Chondrocyte (in vitro differentiated cells): ENCODE results near the gene LYZL1. TPM values are rescaled to one million over a fixed set of nuclear protein-coding genes. Genes with fewer than 3 reads are reported as not detected.
"Not testable (repeated sequence)": the region's sequence is repeated elsewhere in the genome, so short reads cannot be mapped to it uniquely, and the experiment has no call there.

ENCODE experiments used
- DNase-seq: peaks from one replicate; pipeline ENCODE4 v3.0.0; 2021; ENCODE audit warnings: mixed read lengths, low spot score
- H3K27ac Mint-ChIP-seq: one replicate; pipeline ENCODE4 v1.8.0; 2021; ENCODE audit warnings: mild to moderate bottlenecking, moderate library complexity, mixed read lengths; ENCODE audit not compliant: unreplicated experiment
- H3K27me3 Mint-ChIP-seq: 2 replicates; pipeline ENCODE4 v1.8.0; 2021; ENCODE audit warnings: low read depth, mixed read lengths
- H3K36me3 Mint-ChIP-seq: 2 replicates; pipeline ENCODE4 v1.8.0; 2021; ENCODE audit warnings: low read depth, mixed read lengths
- H3K4me1 Mint-ChIP-seq: 2 replicates; pipeline ENCODE4 v1.8.0; 2021; ENCODE audit warnings: low read depth, mild to moderate bottlenecking, mixed read lengths
- H3K4me3 Mint-ChIP-seq: one replicate; pipeline ENCODE4 v1.8.0; 2021; ENCODE audit warnings: mild to moderate bottlenecking, moderate library complexity, mixed read lengths; ENCODE audit not compliant: unreplicated experiment
- H3K9me3 Mint-ChIP-seq: 2 replicates; pipeline ENCODE4 v1.8.0; 2021; ENCODE audit warnings: low read depth, mixed read lengths
- total RNA-seq: library from RNA; stranded (reverse); gene quantifications from 3 replicates; pipeline ENCODE4 v1.2.1, GENCODE V29; 2021
- TF ChIP-seq, protein P1 (sequence below): fragments of 200-600 bp; sonication (generic); IDR thresholded peaks from 2 replicates; pipeline ENCODE4 v1.5.0; 2021; ENCODE audit warnings: antibody characterized with exemption, mild to moderate bottlenecking, moderate library complexity

LYZL1 gene
- total RNA-seq, 1 donor from 2014 or later: not detected

GRCh38 chr10:29329420-29329819 is 40.5 kb downstream of the LYZL1 start:
- no peak for DNase-seq

GRCh38 chr10:29332061-29332760 is 43.3 kb downstream of the LYZL1 start:
- Mint-ChIP-seq H3K4me3 (no peak overlapping the region), H3K4me1 (peaks cover 10% of the 10 kb centered on the region), H3K27ac (no peak overlapping the region), H3K36me3 (peaks cover 4% of the 10 kb centered on the region), H3K9me3 (no peaks in the 10 kb centered on the region), H3K27me3 (peaks cover 12% of the 10 kb centered on the region)
- TF ChIP-seq, protein P1, sequence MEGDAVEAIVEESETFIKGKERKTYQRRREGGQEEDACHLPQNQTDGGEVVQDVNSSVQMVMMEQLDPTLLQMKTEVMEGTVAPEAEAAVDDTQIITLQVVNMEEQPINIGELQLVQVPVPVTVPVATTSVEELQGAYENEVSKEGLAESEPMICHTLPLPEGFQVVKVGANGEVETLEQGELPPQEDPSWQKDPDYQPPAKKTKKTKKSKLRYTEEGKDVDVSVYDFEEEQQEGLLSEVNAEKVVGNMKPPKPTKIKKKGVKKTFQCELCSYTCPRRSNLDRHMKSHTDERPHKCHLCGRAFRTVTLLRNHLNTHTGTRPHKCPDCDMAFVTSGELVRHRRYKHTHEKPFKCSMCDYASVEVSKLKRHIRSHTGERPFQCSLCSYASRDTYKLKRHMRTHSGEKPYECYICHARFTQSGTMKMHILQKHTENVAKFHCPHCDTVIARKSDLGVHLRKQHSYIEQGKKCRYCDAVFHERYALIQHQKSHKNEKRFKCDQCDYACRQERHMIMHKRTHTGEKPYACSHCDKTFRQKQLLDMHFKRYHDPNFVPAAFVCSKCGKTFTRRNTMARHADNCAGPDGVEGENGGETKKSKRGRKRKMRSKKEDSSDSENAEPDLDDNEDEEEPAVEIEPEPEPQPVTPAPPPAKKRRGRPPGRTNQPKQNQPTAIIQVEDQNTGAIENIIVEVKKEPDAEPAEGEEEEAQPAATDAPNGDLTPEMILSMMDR: no peak
- no peak for DNase-seq

More at GRCh38 chr10:29329420-29329819, 40.5 kb downstream of the LYZL1 start:
- H3K27ac Mint-ChIP-seq: no peak overlapping the region
- H3K9me3 Mint-ChIP-seq: no peaks in the 10 kb centered on the region
- TF ChIP-seq, protein P1: no peak
- H3K36me3 Mint-ChIP-seq: no peaks in the 10 kb centered on the region
- peaks cover 15% of the 10 kb centered on the region for H3K27me3 Mint-ChIP-seq
- peaks cover 14% of the 10 kb centered on the region for H3K4me1 Mint-ChIP-seq
- no peak overlapping the region for H3K4me3 Mint-ChIP-seq

DNA sequence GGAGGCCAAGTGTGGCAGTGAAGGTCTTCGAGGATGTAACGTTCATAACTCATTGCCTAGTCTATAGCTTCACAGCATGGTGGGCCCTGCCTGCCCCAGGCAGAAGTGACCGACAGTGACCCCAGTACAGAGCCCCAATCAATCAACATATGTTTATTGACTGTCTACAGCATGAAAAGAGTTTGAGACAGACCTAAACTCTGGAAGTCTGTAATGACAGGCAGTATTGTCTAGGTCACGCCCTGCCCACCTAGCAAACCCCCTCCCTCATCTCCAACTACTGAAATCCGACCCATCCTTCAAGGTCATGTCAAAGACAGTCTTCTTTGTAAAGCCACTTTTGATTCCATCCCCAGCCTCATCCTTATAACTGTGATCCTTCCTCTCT is 43.9 kb downstream of the LYZL1 start:
- H3K27me3 Mint-ChIP-seq: peaks cover 9% of the 10 kb centered on the region
- peaks cover 4% of the 10 kb centered on the region for H3K36me3 Mint-ChIP-seq
- no peak overlapping the region for H3K4me3 Mint-ChIP-seq
- TF ChIP-seq, protein P1: no peak
- H3K4me1 Mint-ChIP-seq: peaks cover 10% of the 10 kb centered on the region
- DNase-seq: no peak
- no peaks in the 10 kb centered on the region for H3K9me3 Mint-ChIP-seq
- no peak overlapping the region for H3K27ac Mint-ChIP-seq

- not testable (repeated sequence) for H3K4me3 Mint-ChIP-seq
Measured at GRCh38 chr10:29337526-29337925, 48.7 kb downstream of the LYZL1 start.

DNA sequence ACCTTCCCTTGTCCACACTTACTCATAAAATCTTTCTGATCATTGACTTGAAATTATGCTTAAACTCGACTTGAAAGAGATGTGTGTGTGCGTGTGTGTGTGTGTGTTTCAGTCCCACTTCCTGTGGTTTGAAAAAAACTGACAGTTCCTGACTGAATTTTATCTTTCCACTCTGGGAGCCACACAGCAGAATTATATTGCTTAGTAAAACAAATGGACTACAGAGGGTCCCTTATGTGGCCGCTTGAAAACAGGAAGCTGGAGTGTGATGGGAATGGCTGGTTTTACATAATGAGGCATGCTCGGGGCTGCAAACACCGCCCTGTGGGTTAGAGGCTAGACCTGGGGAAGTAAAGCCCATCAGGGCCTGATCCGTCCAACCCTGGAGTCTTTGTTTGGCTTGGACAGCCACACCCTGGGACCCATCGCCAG is 54.8 kb downstream of the LYZL1 start:
- H3K9me3 Mint-ChIP-seq: peaks cover 11% of the 10 kb centered on the region
- TF ChIP-seq, protein P1: no peak
- no peak for DNase-seq
- no peak overlapping the region for H3K27ac Mint-ChIP-seq
- peaks cover 9% of the 10 kb centered on the region for H3K27me3 Mint-ChIP-seq
- H3K4me1 Mint-ChIP-seq: peaks cover 5% of the 10 kb centered on the region
- peaks cover 4% of the 10 kb centered on the region for H3K36me3 Mint-ChIP-seq
- H3K4me3 Mint-ChIP-seq: no peak overlapping the region

More at GRCh38 chr10:29337526-29337925, 48.7 kb downstream of the LYZL1 start:
- not testable (repeated sequence) for H3K4me1 Mint-ChIP-seq, H3K27ac Mint-ChIP-seq, H3K27me3 Mint-ChIP-seq, H3K9me3 Mint-ChIP-seq, H3K36me3 Mint-ChIP-seq, DNase-seq
